Measurements from ENCODE around the gene RAB27A. TPM values are rescaled to one million over a fixed set of nuclear protein-coding genes. Genes with fewer than 3 reads are reported as not detected.

Gene RAB27A
- total and polyA plus RNA-seq, 2 of the 13 experiments (the other 11 are each of a cell fraction or from before 2014, with no cell fraction given): 3.4 to 8.1 TPM

DNA sequence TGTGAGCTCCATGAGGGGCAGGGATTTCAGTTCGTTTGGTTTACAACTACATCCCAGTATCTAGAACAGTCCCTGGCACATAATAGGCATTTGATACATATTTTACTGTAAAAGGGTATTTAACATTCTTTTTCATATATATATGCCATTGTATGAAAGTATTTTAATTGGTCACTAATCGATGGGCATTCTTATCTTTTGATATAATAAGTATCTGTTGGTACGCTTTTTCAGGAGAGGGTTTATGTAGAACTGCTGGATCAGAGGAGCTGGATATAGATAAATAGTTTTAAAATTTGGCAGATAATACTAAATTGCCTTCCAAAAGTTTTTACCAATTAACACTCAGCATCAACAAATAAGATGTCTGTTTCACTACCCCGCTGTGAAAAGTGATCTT lies 91.9 kb downstream of the RAB27A start:
- H3K79me2 ChIP-seq (ENCODE audit: insufficient read depth, low read length): peaks cover 40% of the 10 kb centered on the region
- H3K36me3 ChIP-seq (replicated peaks in 1 of 2; ENCODE audit: control insufficient read depth in 1 of 2, insufficient read depth in 2 of 2, low read length in 2 of 2): no peaks in the 10 kb centered on the region; a peak in 2 of 5 replicates
- peak overlapping the region; percentile 92 for H3K4me2 ChIP-seq (ENCODE audit: low read depth, low read length)
- BruUV-seq (replicated peaks): no TSS peak
- H3K9ac ChIP-seq (ENCODE audit: insufficient read depth, low read depth, low read length): peak overlapping the region; percentile 97
- peaks cover 33% of the 10 kb centered on the region for H4K20me1 ChIP-seq (ENCODE audit: insufficient read depth, low read length)
- WGBS (ENCODE audit: low lambda C conversion rate): 61% methylated on average over 4 of the region's 4 CpGs
- FAIRE-seq (no peak), ATAC-seq (no peak; the same call in 2 of the 3 replicates), DNase-seq (ENCODE audit: low spot score) (no peak)
- H3K9me3 ChIP-seq (ENCODE audit: low read length): no peaks in the 10 kb centered on the region
- ChIA-PET CTCF (ENCODE audit: low intra/inter-chr PET ratio, low total read pairs) (no interaction called here), POLR2A (interaction anchor here (1.4 to 2.0 kb wide), 5 partner anchors 9 to 210 kb away, joined by 4 to 11 read pairs (median 7); partner anchors contain the start of genes CCPG1, PIERCE2, PIGB and PIGBOS1)
- intact Hi-C loops (cut with micrococcal nuclease; ENCODE audit: unreplicated experiment): loop anchor here (2.0 kb wide), 1 partner anchor 19 kb away; no protein-coding TSS in a partner anchor
- peaks cover 30% of the 10 kb centered on the region for H3K4me1 ChIP-seq (ENCODE audit: insufficient read depth, low read length)
- TF ChIP-seq ZNF414 (CRISPR knock-in tag; IDR thresholded peaks at IDR 0.05) (no peak), HMGXB3 (CRISPR knock-in tag; IDR thresholded peaks at IDR 0.05; ENCODE audit: borderline replicate concordance) (no peak), AGO2 (optimal IDR thresholded peaks at IDR 0.05; ENCODE audit: low read depth, low read length) (no peak), ZNF121 (CRISPR knock-in tag; IDR thresholded peaks at IDR 0.05) (no peak), ZFP36L2 (CRISPR knock-in tag; IDR thresholded peaks at IDR 0.05) (no peak), PRPF4 (IDR thresholded peaks at IDR 0.05; ENCODE audit: low read depth, low read length, poor library complexity, severe bottlenecking) (no peak), ZNF678 (CRISPR knock-in tag; IDR thresholded peaks at IDR 0.05) (no peak), ZNF614 (CRISPR knock-in tag; IDR thresholded peaks at IDR 0.05; ENCODE audit: borderline replicate concordance) (no peak), ZNF296 (CRISPR knock-in tag; conservative IDR thresholded peaks at IDR 0.05) (no peak), HNF4G (IDR thresholded peaks at IDR 0.05; ENCODE audit: borderline replicate concordance, low read depth, low read length) (no peak), HNF4G (CRISPR knock-in tag; IDR thresholded peaks at IDR 0.05; ENCODE audit: borderline replicate concordance, low read depth) (no peak), CENPX (CRISPR knock-in tag; IDR thresholded peaks at IDR 0.05) (no peak), PAWR (CRISPR knock-in tag; IDR thresholded peaks at IDR 0.05; ENCODE audit: borderline replicate concordance) (no peak)
- peak overlapping the region; percentile 92 for H2AFZ ChIP-seq (ENCODE audit: low read length)
- no peaks in the 10 kb centered on the region; a peak in 1 of 5 replicates for H3K27me3 ChIP-seq (ENCODE audit: control insufficient read depth in 1 of 2, insufficient read depth in 2 of 2, low read length in 2 of 2)
- in situ Hi-C loops (cut with HindIII; ENCODE audit: extremely low pct_ligation_motif_present, low pct_unique_long_range_greater_than_20kb): no loop called here
- H3K27ac ChIP-seq (ENCODE audit: extremely low read length, insufficient read depth, low read length): peak overlapping the region; percentile 89
- peak overlapping the region; percentile 61 to 91 (median 65) for H3K4me3 ChIP-seq (replicated peaks in 1 of 3; ENCODE audit: insufficient read depth in 1 of 3, low read depth in 2 of 3, low read length in 3 of 3)
